Adipocyte (in vitro differentiated cells): ENCODE data around the gene ITPR3.

ENCODE experiments used
- DNase-seq: peaks from one replicate; pipeline ENCODE4 v3.0.0-alpha.2; 2015; ENCODE audit warnings: low read depth
- H3K27me3 ChIP-seq: replicated peaks from 2 replicates; pipeline ENCODE4 v1.7.0; 2013; ENCODE audit warnings: mild to moderate bottlenecking, low read length, moderate library complexity; ENCODE audit not compliant: control insufficient read depth, insufficient read depth
- H3K36me3 ChIP-seq: 2 replicates; pipeline ENCODE4 v1.7.0; 2013; ENCODE audit warnings: low read length, mild to moderate bottlenecking, moderate library complexity; ENCODE audit not compliant: control insufficient read depth, insufficient read depth, severe bottlenecking
- H3K4me1 ChIP-seq: 2 replicates; pipeline ENCODE4 v1.7.0; 2013; ENCODE audit warnings: mild to moderate bottlenecking, low read length, moderate library complexity; ENCODE audit not compliant: control insufficient read depth, insufficient read depth
- H3K4me3 ChIP-seq: 2 replicates; pipeline ENCODE4 v1.7.0; 2013; ENCODE audit warnings: mild to moderate bottlenecking, low read length, moderate library complexity
- H3K9ac ChIP-seq: 2 replicates; pipeline ENCODE4 v1.7.0; 2013; ENCODE audit warnings: mild to moderate bottlenecking, low read length, moderate library complexity
- H3K9me3 ChIP-seq: 2 replicates; pipeline ENCODE4 v1.7.0; 2013; ENCODE audit warnings: mild to moderate bottlenecking, low read length, moderate library complexity; ENCODE audit not compliant: control insufficient read depth

The ITPR3 gene

GRCh38 chr6:33606642-33607041 lies 14.5 kb upstream of the ITPR3 start:
- Histone ChIP-seq H3K27me3 (no peaks in the 10 kb centered on the region), H3K4me3 (no peak overlapping the region), H3K36me3 (no peaks in the 10 kb centered on the region), H3K9me3 (no peaks in the 10 kb centered on the region), H3K9ac (no peak overlapping the region), H3K4me1 (peaks cover 20% of the 10 kb centered on the region)
- DNase-seq = no peak

- H3K36me3 ChIP-seq = no peaks in the 10 kb centered on the region
- no peaks in the 10 kb centered on the region for H3K9me3 ChIP-seq
- H3K4me1 ChIP-seq = peaks cover 20% of the 10 kb centered on the region
- no peak overlapping the region for H3K4me3 ChIP-seq
- no peak for DNase-seq
- H3K27me3 ChIP-seq = no peaks in the 10 kb centered on the region
- H3K9ac ChIP-seq = no peak overlapping the region
These were observed 13.9 kb upstream of the ITPR3 start for GRCh38 chr6:33607126-33607783.

- H3K9ac ChIP-seq = no peak overlapping the region
- no peaks in the 10 kb centered on the region for H3K36me3 ChIP-seq
- no peaks in the 10 kb centered on the region for H3K27me3 ChIP-seq
- no peak overlapping the region for H3K4me3 ChIP-seq
- no peak for DNase-seq
- H3K4me1 ChIP-seq = peaks cover 20% of the 10 kb centered on the region
- H3K9me3 ChIP-seq = no peaks in the 10 kb centered on the region
These were observed 13.3 kb upstream of the ITPR3 start for GRCh38 chr6:33607784-33608161.

GRCh38 chr6:33609019-33609418 lies 12.1 kb upstream of the ITPR3 start:
- peak overlapping the region; percentile 61 for H3K9ac ChIP-seq
- DNase-seq = peak; percentile 31
- no peaks in the 10 kb centered on the region for H3K36me3 ChIP-seq
- no peak overlapping the region for H3K4me3 ChIP-seq
- peaks cover 30% of the 10 kb centered on the region for H3K4me1 ChIP-seq
- H3K9me3 ChIP-seq = no peaks in the 10 kb centered on the region
- no peaks in the 10 kb centered on the region for H3K27me3 ChIP-seq

- H3K36me3 ChIP-seq = no peaks in the 10 kb centered on the region
- H3K9ac ChIP-seq = peak overlapping the region; percentile 61
- DNase-seq = peak; percentile 66
- no peak overlapping the region for H3K4me3 ChIP-seq
- H3K27me3 ChIP-seq = no peaks in the 10 kb centered on the region
- no peaks in the 10 kb centered on the region for H3K9me3 ChIP-seq
- H3K4me1 ChIP-seq = peaks cover 34% of the 10 kb centered on the region
These were observed 11.6 kb upstream of the ITPR3 start for GRCh38 chr6:33609528-33609927.

- no peaks in the 10 kb centered on the region for H3K27me3 ChIP-seq
- H3K4me3 ChIP-seq = no peak overlapping the region
- peaks cover 34% of the 10 kb centered on the region for H3K4me1 ChIP-seq
- H3K36me3 ChIP-seq = no peaks in the 10 kb centered on the region
- H3K9me3 ChIP-seq = no peaks in the 10 kb centered on the region
- DNase-seq = no peak
- H3K9ac ChIP-seq = no peak overlapping the region
These were observed 11.1 kb upstream of the ITPR3 start for GRCh38 chr6:33610067-33610466.

- no peaks in the 10 kb centered on the region for H3K27me3 ChIP-seq
- H3K4me1 ChIP-seq = peaks cover 34% of the 10 kb centered on the region
- no peak overlapping the region for H3K4me3 ChIP-seq
- no peak for DNase-seq
- H3K36me3 ChIP-seq = no peaks in the 10 kb centered on the region
- no peak overlapping the region for H3K9ac ChIP-seq
- no peaks in the 10 kb centered on the region for H3K9me3 ChIP-seq
These were observed 10.1 kb upstream of the ITPR3 start for GRCh38 chr6:33610779-33611732.

- Histone ChIP-seq H3K9me3 (no peaks in the 10 kb centered on the region), H3K36me3 (no peaks in the 10 kb centered on the region), H3K9ac (peak overlapping the region; percentile 36), H3K27me3 (no peaks in the 10 kb centered on the region), H3K4me1 (peaks cover 32% of the 10 kb centered on the region), H3K4me3 (no peak overlapping the region)
- DNase-seq = peak; percentile 65
These were observed 7.9 kb upstream of the ITPR3 start for GRCh38 chr6:33613146-33613794.

- Histone ChIP-seq H3K4me3 (no peak overlapping the region), H3K9me3 (no peaks in the 10 kb centered on the region), H3K36me3 (no peaks in the 10 kb centered on the region), H3K27me3 (no peaks in the 10 kb centered on the region), H3K9ac (peak overlapping the region; percentile 67), H3K4me1 (peaks cover 29% of the 10 kb centered on the region)
- peak; percentile 76 for DNase-seq
These were observed 7.3 kb upstream of the ITPR3 start for GRCh38 chr6:33613795-33614168.

GRCh38 chr6:33616113-33616512 lies 5.0 kb upstream of the ITPR3 start:
- Histone ChIP-seq H3K4me3 (no peak overlapping the region), H3K9me3 (no peaks in the 10 kb centered on the region), H3K4me1 (peaks cover 26% of the 10 kb centered on the region), H3K36me3 (no peaks in the 10 kb centered on the region), H3K9ac (no peak overlapping the region), H3K27me3 (no peaks in the 10 kb centered on the region)
- DNase-seq = no peak

GRCh38 chr6:33616913-33617312 lies 4.2 kb upstream of the ITPR3 start:
- no peaks in the 10 kb centered on the region for H3K9me3 ChIP-seq
- H3K9ac ChIP-seq = no peak overlapping the region
- peaks cover 32% of the 10 kb centered on the region for H3K4me1 ChIP-seq
- no peak for DNase-seq
- no peak overlapping the region for H3K4me3 ChIP-seq
- no peaks in the 10 kb centered on the region for H3K36me3 ChIP-seq
- H3K27me3 ChIP-seq = no peaks in the 10 kb centered on the region
